ENCODE results near the gene TMCO6.
A peak's percentile ranks its signal among the peaks of the same experiment; 100 is the strongest.
"Not testable (repeated sequence)": the region's sequence is repeated elsewhere in the genome, so short reads cannot be mapped to it uniquely, and the experiment has no call there.

The TMCO6 gene

GRCh38 chr5:140630292-140631035 lies 8.8 kb upstream of the TMCO6 start:
- no peak for DNase-seq (ENCODE audit: low spot score)

- no peak for DNase-seq (ENCODE audit: low spot score)
Measured at GRCh38 chr5:140631036-140631417, 8.2 kb upstream of the TMCO6 start.

- DNase-seq (ENCODE audit: low spot score), result no peak
Measured at GRCh38 chr5:140631831-140632365, 7.4 kb upstream of the TMCO6 start.

DNA sequence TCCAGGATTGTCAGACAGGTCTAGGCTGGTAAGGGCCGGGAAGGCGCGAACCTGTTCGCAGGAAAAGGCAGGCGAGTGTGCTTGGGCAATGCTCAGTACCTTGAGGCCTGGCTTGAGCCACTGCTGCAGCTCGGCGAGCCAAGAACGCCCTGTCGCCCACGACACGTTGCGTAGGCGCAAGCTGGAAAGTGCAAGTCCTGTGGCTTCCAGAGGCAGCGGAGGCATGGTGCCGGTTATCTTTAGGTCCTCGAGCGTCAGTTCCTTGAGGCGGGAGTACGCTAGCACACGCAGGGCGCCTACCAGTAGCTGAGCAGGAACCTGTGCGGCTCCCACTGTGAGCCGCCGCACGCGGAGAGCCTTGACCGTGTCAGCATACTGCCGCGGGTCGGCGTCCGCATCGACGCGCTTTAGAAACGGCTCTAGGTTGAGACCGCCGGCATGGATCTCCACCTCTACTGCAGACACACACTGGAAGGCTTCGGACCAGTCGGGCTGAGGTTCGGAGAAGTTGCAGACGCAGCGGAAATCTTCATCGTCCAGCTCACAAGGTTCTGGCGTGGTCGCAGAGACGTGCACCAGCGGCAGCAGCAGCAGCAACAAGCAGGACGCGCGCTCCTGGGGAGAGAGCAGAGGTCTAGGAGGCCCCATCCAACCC lies 6.8 kb upstream of the TMCO6 start:
- peak; percentile 26 for DNase-seq (ENCODE audit: low spot score)

DNA sequence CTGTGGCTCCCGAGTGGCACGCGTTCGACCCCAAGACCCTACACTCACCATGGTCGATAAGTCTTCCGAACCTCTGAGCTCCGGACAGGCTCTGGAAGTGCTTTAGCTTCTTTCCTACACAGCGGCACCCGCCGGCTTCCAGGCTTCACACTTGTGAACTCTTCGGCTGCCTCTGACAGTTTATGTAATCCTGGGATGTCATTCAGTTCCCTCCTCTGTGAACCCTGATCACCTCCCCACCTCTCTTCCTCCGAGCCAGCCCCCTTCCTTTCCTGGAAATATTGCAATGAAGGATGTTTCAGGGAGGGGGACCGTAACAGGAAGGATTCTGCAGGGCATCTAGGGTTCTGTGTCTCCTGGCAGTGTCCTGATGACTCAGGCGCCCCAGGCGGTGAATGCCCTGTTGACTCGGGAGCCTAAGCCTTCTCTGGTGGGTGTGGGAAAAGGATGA lies 6.2 kb upstream of the TMCO6 start, which contains the start of gene CD14:
Gene CD14 (minus strand): TSS at position 155 of the 451 bp plus-strand sequence. CDS start 104 bp downstream, at position 51.
- DNase-seq (ENCODE audit: low spot score), result no peak

DNA sequence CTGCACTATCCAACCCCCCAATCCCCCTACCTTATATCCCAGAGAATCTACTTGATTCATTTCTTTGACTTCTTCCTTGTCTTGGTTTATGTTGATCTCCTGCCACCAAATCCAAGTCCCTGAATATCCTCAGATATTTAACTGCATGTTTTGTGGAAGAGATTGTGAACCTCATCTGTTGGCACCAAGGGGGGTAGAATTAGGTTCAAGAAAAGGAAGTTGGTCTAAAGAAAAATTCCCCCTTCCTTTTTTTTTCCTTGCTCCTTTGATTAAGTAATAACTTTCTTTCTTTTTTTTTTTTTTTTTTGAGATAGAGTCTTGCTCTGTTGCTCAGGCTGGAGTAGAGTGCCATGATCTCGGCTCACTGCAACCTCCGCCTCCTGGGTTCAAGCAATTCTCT lies 5.8 kb upstream of the TMCO6 start:
- no peak for DNase-seq (ENCODE audit: low spot score)

- no peak for DNase-seq (ENCODE audit: low spot score)
Measured at GRCh38 chr5:140634103-140634502, 5.1 kb upstream of the TMCO6 start.

GRCh38 chr5:140635291-140636257 lies 3.7 kb upstream of the TMCO6 start:
- DNase-seq (ENCODE audit: low spot score), result no peak

- no peak for DNase-seq (ENCODE audit: low spot score)
Measured at GRCh38 chr5:140637371-140638100, 1.7 kb upstream of the TMCO6 start.

DNA sequence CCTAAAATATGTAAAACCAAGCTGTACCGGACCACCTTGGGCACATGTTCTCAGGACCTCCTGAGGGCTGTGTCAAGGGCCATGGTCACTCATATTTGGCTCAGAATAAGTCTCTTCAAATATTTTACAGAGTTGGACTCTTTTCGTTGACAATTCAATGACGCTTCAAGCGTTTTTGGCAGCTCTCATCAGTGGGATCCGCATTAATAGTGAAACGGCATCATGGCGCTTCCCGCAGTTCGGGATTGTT lies 428 bp upstream of the TMCO6 start:
- not testable (repeated sequence) for DNase-seq (ENCODE audit: low spot score)

DNA sequence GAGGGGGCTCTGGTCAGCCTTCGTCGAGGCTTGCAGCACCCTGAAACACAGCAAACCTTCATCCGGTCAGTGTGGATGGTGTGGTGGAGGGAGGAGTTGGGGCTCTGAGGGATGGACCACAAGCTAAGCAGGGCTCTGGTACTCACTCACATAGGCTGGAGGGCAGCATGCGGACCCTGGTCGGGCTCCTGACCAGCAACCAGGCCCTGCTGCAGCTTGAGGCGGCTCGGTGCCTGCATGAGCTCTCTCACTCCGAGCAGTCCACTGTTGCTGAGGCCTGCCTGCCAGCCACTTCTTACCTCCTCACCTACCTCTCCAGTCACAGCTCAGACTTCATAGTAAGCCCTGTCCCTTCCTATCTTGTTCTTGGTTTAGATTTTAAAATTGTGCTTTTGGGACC lies 2.5 kb downstream of the TMCO6 start:
- no peak for DNase-seq (ENCODE audit: low spot score)

GRCh38 chr5:140642718-140643117 lies 3.5 kb downstream of the TMCO6 start:
- no peak for DNase-seq (ENCODE audit: low spot score)

- DNase-seq (ENCODE audit: low spot score), result no peak
Measured at GRCh38 chr5:140647042-140647419, 7.8 kb downstream of the TMCO6 start.

- DNase-seq (ENCODE audit: low spot score), result no peak
Measured at GRCh38 chr5:140658870-140659269, 19.6 kb downstream of the TMCO6 start.

DNA sequence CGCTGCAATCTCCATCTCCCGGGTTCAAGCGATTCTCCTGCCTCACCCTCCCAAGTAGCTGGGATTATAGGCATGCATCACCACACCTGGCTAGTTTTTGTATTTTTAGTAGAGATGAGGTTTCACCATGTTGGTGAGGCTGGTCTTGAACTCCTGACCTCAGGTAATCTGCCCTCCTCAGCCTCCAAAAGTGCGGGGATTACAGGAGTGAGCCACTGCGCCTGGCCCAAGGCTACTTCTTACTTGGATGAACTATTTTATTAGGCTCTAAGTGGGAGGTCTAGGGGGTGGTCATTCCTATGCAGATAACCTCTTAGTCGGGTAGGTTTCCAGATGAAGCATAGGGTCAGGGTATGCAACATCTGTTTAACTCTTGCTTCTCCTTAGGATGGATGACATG lies 21.1 kb downstream of the TMCO6 start:
- DNase-seq (ENCODE audit: low spot score), result not testable (repeated sequence)

DNA sequence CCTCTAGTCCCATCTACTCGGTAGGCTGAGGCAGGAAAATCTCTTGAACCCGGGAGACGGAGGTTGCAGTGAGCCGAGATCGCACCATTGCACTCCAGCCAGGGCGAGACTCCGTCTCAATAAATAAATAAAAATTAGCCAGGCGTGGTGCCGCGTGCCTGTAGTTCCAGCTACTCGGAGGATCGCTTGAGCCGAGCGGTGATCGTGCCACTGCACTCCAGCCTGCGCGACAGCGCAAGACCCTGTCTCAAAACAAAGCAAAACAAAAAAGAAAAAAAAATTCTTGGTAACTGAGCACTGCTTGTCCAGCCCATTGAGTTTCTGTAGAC lies 24.7 kb downstream of the TMCO6 start:
- DNase-seq (ENCODE audit: low spot score), result no peak

- DNase-seq (ENCODE audit: low spot score), result peak; percentile 93
Measured at GRCh38 chr5:140664359-140665119, 25.3 kb downstream of the TMCO6 start, which contains the start of gene WDR55. Gene WDR55, plus strand, starts transcription at chr5:140664904. Its CDS starts 9 bp downstream, at chr5:140664913.

- not testable (repeated sequence) for DNase-seq (ENCODE audit: low spot score)
Measured at GRCh38 chr5:140671035-140671434, 31.8 kb downstream of the TMCO6 start.

DNA sequence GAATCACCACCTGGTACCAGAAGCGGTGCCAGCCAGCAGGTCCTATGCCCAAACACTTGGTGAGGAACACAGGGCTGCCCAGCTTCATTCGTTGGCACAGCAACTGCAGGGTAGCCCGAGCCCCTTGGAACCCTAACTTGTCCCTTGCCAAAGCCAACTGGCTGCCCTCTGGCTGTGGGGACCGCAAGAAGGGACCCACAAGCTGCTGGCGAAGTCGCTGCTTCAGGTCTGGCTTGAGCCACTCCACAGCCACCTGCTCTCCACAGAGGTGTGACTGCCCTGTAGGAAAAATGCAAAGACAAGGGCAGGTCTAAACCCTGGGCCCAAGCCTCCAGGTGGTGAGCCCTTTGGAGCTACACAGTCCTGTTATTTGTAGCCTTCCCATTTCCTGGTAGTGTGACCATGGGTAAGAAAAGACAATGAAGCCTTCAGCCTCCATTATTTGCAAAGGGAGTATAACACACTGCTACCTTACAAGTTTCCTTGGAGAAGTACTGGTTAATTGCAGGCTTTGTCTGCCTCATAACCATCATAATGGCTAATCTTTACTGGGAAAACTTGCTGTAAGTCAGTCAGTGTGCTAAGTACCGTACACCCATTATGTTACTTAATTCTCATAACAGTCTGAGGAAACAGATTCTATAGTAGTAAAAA lies 32.3 kb downstream of the TMCO6 start:
- no peak for DNase-seq (ENCODE audit: low spot score)

DNA sequence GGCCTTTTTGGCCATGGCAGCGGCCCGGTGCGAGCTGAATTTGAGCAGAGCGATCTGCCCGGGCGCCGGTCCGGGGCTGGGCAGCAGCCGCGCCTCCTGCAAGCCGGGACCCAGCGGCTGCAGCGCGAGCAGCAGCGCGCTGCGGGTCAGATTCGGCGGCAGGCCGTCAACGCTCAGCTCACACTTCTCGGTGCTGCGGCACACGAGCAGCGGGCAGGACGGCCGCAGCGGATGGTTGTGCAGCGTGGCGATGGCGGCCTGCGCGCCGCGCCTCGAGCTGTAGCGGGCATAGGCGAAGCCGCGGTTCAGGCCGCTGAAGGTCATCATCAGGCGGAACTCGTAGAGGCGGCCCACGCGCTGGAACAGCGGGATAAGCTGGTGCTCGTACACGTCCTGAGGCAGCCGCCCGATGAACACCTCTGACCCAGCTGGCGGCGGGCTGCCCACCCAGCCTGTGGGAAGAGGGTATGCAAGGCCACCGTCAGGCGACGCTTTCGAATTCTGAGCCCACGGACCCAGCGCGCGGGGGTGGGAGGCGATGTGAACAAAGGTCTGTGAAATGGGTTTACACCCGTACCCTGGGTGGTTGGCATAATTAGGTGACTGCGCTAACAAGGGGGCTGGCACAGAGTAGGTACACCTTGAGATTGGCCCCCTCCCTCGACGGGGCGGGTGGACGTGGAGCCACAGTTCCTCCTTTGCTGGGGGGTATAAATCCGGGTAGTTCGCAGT lies 33.4 kb downstream of the TMCO6 start:
- DNase-seq (ENCODE audit: low spot score), result no peak
